SK-N-SH treated with all-trans-retinoic acid at 6 μM for 48 hours (cell line): ENCODE measurements around the gene ZNF146.

Source experiments
- ATAC-seq: fragments of 200-7000 bp; cut with Tn5 transposase; 3 replicates; pipeline ENCODE4 v1.9.1; 2020; ENCODE audit warnings: mild to moderate bottlenecking, moderate library complexity
- ARNTL ChIP-seq: fragments of 450-650 bp; formaldehyde crosslinking; IDR thresholded peaks from 2 replicates; pipeline ENCODE4 v1.5.0; 2020; ENCODE audit warnings: low read depth, mild to moderate bottlenecking, moderate library complexity, borderline replicate concordance
- BACH2 ChIP-seq: fragments of 250-450 bp; sonication (Bioruptor Pico); IDR thresholded peaks from 2 replicates; pipeline ENCODE4 v1.9.0; 2021; ENCODE audit warnings: mild to moderate bottlenecking, borderline replicate concordance
- CSDC2 ChIP-seq: fragments of 250-450 bp; sonication (Bioruptor Pico); IDR thresholded peaks from 2 replicates; pipeline ENCODE4 v1.5.0; 2020; ENCODE audit warnings: mild to moderate bottlenecking, moderate library complexity
- ESRRG ChIP-seq: fragments of 250-450 bp; sonication (Bioruptor Pico); IDR thresholded peaks from 2 replicates; pipeline ENCODE4 v1.6.1; 2021; ENCODE audit warnings: mild to moderate bottlenecking
- GLIS3 ChIP-seq: fragments of 250-450 bp; sonication (Bioruptor Pico); IDR thresholded peaks from 2 replicates; pipeline ENCODE4 v1.5.0; 2020; ENCODE audit warnings: mild to moderate bottlenecking, moderate library complexity
- ISL1 ChIP-seq: fragments of 250-450 bp; sonication (Bioruptor Pico); IDR thresholded peaks from 2 replicates; pipeline ENCODE4 v2.1.2; 2022; ENCODE audit warnings: mild to moderate bottlenecking, moderate library complexity
- OSR1 ChIP-seq: fragments of 250-450 bp; sonication (Bioruptor Pico); IDR thresholded peaks from 2 replicates; pipeline ENCODE4 v1.8.0; 2022; ENCODE audit warnings: moderate library complexity, mild to moderate bottlenecking, inconsistent platforms
- PPARA ChIP-seq: fragments of 250-450 bp; sonication (Bioruptor Pico); IDR thresholded peaks from 2 replicates; pipeline ENCODE4 v1.5.0; 2020; ENCODE audit warnings: mild to moderate bottlenecking, borderline replicate concordance
- RARB ChIP-seq: fragments of 250-450 bp; sonication (Bioruptor Pico); IDR thresholded peaks from 2 replicates; pipeline ENCODE4 v1.8.0; 2021; ENCODE audit warnings: mild to moderate bottlenecking, moderate library complexity
- SNAI2 ChIP-seq: fragments of 250-450 bp; sonication (Bioruptor Pico); IDR thresholded peaks from 2 replicates; pipeline ENCODE4 v1.5.0; 2020; ENCODE audit warnings: mild to moderate bottlenecking, moderate library complexity
- TCF4 ChIP-seq: fragments of 250-450 bp; sonication (Bioruptor Pico); IDR thresholded peaks from 2 replicates; pipeline ENCODE4 v1.8.0; 2021; ENCODE audit warnings: mild to moderate bottlenecking, moderate library complexity, borderline replicate concordance
- TOX ChIP-seq: fragments of 250-450 bp; sonication (Bioruptor Pico); IDR thresholded peaks from 2 replicates; pipeline ENCODE4 v1.8.0; 2021; ENCODE audit warnings: mild to moderate bottlenecking, moderate library complexity, borderline replicate concordance
- ZC3H10 ChIP-seq: fragments of 250-450 bp; sonication (Bioruptor Pico); IDR thresholded peaks from 2 replicates; pipeline ENCODE4 v1.5.1; 2021; ENCODE audit warnings: mild to moderate bottlenecking, moderate library complexity
- ZFP3 ChIP-seq: fragments of 250-450 bp; sonication (Bioruptor Pico); IDR thresholded peaks from 2 replicates; pipeline ENCODE4 v1.5.0; 2020; ENCODE audit warnings: mild to moderate bottlenecking, moderate library complexity
- ZFP30 ChIP-seq: fragments of 450-650 bp; formaldehyde crosslinking; IDR thresholded peaks from 2 replicates; pipeline ENCODE4 v1.5.0; 2022; ENCODE audit warnings: mild to moderate bottlenecking, moderate library complexity
- ZNF565 ChIP-seq: fragments of 450-650 bp; formaldehyde crosslinking; conservative IDR thresholded peaks from 2 replicates; pipeline ENCODE4 v1.5.0; 2020; ENCODE audit warnings: low read depth, mild to moderate bottlenecking, moderate library complexity
- ZNF70 ChIP-seq: fragments of 450-650 bp; formaldehyde crosslinking; IDR thresholded peaks from 2 replicates; pipeline ENCODE4 v1.5.0; 2020; ENCODE audit warnings: mild to moderate bottlenecking, moderate library complexity
- ZNF8 ChIP-seq: fragments of 450-650 bp; formaldehyde crosslinking; IDR thresholded peaks from 2 replicates; pipeline ENCODE4 v1.5.0; 2020; ENCODE audit warnings: mild to moderate bottlenecking, moderate library complexity
- TF ChIP-seq, protein P1 (sequence below): fragments of 250-450 bp; sonication (Bioruptor Pico); IDR thresholded peaks from 2 replicates; pipeline ENCODE4 v1.8.0; 2020; ENCODE audit warnings: mild to moderate bottlenecking, moderate library complexity, borderline replicate concordance
- TF ChIP-seq, protein P2 (sequence below): fragments of 250-450 bp; sonication (Bioruptor Pico); IDR thresholded peaks from 2 replicates; pipeline ENCODE4 v1.5.1; 2020; ENCODE audit warnings: low read depth, mild to moderate bottlenecking, moderate library complexity
- TF ChIP-seq, protein P3 (sequence below): fragments of 250-450 bp; sonication (Bioruptor Pico); IDR thresholded peaks from 2 replicates; pipeline ENCODE4 v1.5.1; 2021; ENCODE audit warnings: mild to moderate bottlenecking, moderate library complexity
- TF ChIP-seq, protein P4 (sequence below): fragments of 250-450 bp; sonication (Bioruptor Pico); IDR thresholded peaks from 2 replicates; pipeline ENCODE4 v1.8.0; 2021; ENCODE audit warnings: low read depth, mild to moderate bottlenecking, moderate library complexity, borderline replicate concordance
- TF ChIP-seq, protein P5 (sequence below): fragments of 250-450 bp; sonication (Bioruptor Pico); IDR thresholded peaks from 2 replicates; pipeline ENCODE4 v1.5.0; 2020; ENCODE audit warnings: mild to moderate bottlenecking, moderate library complexity

The ZNF146 gene

DNA sequence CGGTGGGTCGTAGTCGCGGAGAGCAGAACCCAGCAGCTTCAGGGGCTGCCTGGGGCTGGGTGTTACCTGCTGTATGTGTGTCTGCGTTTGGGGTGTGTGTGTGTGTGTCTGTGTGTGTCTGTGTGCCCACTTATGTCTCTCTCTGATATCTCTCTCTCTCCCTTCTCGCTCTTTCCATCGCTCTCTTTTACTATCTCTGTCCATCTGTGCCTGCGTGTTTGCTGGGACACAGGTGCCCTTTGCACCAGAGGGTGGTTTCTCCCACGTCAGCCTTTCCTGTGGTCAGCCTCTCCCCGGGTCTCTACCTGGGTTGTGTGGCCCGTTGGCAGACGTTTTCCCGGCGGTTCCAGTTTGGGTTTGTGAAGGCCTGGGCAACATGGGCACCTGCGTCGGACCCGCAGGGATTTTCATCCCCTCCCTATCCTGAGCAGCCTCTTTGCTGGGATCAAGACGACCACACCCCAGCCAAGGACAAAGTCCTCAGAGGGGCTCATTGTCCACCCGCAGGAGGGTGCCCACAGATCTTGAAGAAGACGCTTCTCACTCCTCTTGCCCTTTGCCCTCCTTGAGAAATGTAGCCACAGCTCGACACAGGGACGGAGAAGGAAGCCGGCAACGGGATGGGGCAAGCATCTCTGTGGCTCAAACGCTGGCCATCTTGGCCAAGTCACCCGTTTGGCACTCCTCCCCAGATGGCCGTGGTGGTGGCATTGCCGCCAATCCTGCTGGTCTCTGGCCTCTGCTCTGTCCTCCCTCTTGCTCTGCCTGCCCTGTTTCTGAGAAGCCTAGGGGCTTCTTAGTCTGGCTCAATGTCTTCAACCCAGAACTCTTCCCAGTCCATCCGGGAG is 43.3 kb downstream of the ZNF146 start:
- no peak for TF ChIP-seq ZNF8 (CRISPR knock-in tag)
- TF ChIP-seq RARB (CRISPR knock-in tag): no peak
- no peak for TF ChIP-seq ZNF565 (CRISPR knock-in tag)
- no peak for TF ChIP-seq ARNTL (CRISPR knock-in tag)
- TF ChIP-seq GLIS3 (CRISPR knock-in tag): no peak
- TF ChIP-seq ESRRG: no peak
- no peak for TF ChIP-seq OSR1 (CRISPR knock-in tag)
- TF ChIP-seq ZNF70: no peak
- TF ChIP-seq, protein P1, sequence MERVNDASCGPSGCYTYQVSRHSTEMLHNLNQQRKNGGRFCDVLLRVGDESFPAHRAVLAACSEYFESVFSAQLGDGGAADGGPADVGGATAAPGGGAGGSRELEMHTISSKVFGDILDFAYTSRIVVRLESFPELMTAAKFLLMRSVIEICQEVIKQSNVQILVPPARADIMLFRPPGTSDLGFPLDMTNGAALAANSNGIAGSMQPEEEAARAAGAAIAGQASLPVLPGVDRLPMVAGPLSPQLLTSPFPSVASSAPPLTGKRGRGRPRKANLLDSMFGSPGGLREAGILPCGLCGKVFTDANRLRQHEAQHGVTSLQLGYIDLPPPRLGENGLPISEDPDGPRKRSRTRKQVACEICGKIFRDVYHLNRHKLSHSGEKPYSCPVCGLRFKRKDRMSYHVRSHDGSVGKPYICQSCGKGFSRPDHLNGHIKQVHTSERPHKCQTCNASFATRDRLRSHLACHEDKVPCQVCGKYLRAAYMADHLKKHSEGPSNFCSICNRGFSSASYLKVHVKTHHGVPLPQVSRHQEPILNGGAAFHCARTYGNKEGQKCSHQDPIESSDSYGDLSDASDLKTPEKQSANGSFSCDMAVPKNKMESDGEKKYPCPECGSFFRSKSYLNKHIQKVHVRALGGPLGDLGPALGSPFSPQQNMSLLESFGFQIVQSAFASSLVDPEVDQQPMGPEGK (CRISPR knock-in tag): no peak
- no peak for TF ChIP-seq TOX (CRISPR knock-in tag)
- no peak for TF ChIP-seq PPARA (CRISPR knock-in tag)
- no peak for TF ChIP-seq ZC3H10 (CRISPR knock-in tag)
- TF ChIP-seq, protein P2, sequence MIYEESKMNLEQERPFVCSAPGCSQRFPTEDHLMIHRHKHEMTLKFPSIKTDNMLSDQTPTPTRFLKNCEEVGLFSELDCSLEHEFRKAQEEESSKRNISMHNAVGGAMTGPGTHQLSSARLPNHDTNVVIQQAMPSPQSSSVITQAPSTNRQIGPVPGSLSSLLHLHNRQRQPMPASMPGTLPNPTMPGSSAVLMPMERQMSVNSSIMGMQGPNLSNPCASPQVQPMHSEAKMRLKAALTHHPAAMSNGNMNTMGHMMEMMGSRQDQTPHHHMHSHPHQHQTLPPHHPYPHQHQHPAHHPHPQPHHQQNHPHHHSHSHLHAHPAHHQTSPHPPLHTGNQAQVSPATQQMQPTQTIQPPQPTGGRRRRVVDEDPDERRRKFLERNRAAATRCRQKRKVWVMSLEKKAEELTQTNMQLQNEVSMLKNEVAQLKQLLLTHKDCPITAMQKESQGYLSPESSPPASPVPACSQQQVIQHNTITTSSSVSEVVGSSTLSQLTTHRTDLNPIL (CRISPR knock-in tag): no peak
- no peak for TF ChIP-seq ZFP30 (CRISPR knock-in tag)
- no peak for TF ChIP-seq SNAI2 (CRISPR knock-in tag)
- TF ChIP-seq, protein P3, sequence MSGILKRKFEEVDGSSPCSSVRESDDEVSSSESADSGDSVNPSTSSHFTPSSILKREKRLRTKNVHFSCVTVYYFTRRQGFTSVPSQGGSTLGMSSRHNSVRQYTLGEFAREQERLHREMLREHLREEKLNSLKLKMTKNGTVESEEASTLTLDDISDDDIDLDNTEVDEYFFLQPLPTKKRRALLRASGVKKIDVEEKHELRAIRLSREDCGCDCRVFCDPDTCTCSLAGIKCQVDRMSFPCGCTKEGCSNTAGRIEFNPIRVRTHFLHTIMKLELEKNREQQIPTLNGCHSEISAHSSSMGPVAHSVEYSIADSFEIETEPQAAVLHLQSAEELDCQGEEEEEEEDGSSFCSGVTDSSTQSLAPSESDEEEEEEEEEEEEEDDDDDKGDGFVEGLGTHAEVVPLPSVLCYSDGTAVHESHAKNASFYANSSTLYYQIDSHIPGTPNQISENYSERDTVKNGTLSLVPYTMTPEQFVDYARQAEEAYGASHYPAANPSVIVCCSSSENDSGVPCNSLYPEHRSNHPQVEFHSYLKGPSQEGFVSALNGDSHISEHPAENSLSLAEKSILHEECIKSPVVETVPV: no peak
- TF ChIP-seq BACH2: no peak
- ATAC-seq: no peak; the same call in 2 of the 3 replicates

DNA sequence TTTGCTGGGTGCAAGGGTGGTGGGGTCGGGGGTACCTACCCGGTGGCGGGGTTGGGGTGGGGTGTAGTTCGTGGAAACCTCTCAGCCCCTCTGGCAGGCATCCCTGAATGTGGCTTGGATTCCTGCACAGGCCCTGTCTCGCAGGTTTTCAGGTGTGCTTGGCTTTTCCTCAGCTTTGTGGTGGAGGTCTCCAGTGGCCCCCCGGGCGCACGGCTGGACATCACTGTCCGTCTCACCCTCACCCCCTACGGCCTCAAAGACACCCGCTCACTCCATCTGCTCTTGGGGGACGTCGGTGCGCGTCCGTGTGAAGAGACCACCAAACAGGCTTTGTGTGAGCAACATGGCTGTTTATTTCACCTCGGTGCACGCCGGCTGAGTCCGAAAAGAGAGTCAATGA is 44.3 kb downstream of the ZNF146 start:
- no peak for ATAC-seq
- TF ChIP-seq CSDC2: no peak
- no peak for TF ChIP-seq ZNF565 (CRISPR knock-in tag)
- no peak for TF ChIP-seq TCF4 (CRISPR knock-in tag)

DNA sequence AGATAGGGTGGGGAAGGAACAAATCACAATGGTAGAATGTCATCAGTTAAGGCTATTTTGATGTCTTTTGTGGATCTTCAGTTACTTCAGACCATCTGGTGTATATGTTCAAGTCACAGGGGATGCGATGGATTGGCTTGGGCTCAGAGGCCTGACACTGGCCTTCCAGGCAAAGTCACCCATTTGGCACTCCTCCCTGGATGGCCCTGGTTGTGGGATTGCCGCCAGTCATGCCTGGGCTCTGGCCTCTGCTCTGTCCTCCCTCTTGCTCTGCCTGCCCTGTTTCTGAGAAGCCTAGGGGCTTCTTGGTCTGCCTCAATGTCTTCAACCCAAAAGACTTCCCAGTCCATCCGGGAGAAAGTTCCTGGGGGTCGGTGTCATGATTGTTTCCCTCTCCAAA is 50.2 kb downstream of the ZNF146 start:
- ATAC-seq: no peak
- TF ChIP-seq ESRRG (no peak), ZNF565 (CRISPR knock-in tag) (no peak), ZFP3 (CRISPR knock-in tag) (no peak), GLIS3 (CRISPR knock-in tag) (no peak), ISL1 (no peak)
- TF ChIP-seq, protein P4, sequence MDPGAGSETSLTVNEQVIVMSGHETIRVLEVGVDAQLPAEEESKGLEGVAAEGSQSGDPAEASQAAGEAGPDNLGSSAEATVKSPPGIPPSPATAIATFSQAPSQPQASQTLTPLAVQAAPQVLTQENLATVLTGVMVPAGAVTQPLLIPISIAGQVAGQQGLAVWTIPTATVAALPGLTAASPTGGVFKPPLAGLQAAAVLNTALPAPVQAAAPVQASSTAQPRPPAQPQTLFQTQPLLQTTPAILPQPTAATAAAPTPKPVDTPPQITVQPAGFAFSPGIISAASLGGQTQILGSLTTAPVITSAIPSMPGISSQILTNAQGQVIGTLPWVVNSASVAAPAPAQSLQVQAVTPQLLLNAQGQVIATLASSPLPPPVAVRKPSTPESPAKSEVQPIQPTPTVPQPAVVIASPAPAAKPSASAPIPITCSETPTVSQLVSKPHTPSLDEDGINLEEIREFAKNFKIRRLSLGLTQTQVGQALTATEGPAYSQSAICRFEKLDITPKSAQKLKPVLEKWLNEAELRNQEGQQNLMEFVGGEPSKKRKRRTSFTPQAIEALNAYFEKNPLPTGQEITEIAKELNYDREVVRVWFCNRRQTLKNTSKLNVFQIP (CRISPR knock-in tag): no peak

DNA sequence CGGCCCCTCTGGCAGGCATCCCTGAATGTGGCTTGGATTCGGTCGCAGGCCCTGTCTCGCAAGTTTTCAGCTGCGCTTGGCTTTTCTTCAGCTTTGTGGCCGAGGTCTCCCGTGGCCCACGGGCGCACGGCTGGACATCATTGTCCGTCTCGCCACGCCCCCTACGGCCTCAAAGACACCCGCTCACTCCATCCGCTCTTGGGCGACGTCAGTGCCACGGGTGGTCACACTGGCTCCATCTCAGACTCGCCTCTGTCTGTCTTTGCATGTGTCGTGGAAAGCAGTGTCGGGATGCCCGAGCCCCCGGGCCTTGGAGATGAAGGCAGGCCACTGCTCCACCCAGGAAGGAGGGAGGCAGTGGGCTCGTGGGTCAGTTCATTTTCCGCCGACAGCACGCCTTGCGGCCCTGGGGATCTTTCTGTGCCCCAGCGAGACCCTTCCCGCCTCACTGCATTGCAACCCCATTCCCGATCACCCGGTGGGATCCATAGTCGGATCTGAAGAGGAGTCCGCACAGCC is 51.0 kb downstream of the ZNF146 start:
- ATAC-seq: no peak
- TF ChIP-seq CSDC2: no peak
- TF ChIP-seq, protein P1 (CRISPR knock-in tag): no peak
- TF ChIP-seq GLIS3 (CRISPR knock-in tag): no peak
- TF ChIP-seq ZC3H10 (CRISPR knock-in tag): no peak
- no peak for TF ChIP-seq PPARA (CRISPR knock-in tag)
- no peak for TF ChIP-seq ZNF70
- TF ChIP-seq, protein P3: no peak
- TF ChIP-seq, protein P5, sequence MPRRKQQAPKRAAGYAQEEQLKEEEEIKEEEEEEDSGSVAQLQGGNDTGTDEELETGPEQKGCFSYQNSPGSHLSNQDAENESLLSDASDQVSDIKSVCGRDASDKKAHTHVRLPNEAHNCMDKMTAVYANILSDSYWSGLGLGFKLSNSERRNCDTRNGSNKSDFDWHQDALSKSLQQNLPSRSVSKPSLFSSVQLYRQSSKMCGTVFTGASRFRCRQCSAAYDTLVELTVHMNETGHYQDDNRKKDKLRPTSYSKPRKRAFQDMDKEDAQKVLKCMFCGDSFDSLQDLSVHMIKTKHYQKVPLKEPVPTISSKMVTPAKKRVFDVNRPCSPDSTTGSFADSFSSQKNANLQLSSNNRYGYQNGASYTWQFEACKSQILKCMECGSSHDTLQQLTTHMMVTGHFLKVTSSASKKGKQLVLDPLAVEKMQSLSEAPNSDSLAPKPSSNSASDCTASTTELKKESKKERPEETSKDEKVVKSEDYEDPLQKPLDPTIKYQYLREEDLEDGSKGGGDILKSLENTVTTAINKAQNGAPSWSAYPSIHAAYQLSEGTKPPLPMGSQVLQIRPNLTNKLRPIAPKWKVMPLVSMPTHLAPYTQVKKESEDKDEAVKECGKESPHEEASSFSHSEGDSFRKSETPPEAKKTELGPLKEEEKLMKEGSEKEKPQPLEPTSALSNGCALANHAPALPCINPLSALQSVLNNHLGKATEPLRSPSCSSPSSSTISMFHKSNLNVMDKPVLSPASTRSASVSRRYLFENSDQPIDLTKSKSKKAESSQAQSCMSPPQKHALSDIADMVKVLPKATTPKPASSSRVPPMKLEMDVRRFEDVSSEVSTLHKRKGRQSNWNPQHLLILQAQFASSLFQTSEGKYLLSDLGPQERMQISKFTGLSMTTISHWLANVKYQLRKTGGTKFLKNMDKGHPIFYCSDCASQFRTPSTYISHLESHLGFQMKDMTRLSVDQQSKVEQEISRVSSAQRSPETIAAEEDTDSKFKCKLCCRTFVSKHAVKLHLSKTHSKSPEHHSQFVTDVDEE: no peak
- no peak for TF ChIP-seq OSR1 (CRISPR knock-in tag)
- TF ChIP-seq SNAI2 (CRISPR knock-in tag): no peak
